Measurements from ENCODE around the gene OR2T27.
"Not testable (repeated sequence)": the region's sequence is repeated elsewhere in the genome, so short reads cannot be mapped to it uniquely, and the experiment has no call there.

Gene OR2T27, protein sequence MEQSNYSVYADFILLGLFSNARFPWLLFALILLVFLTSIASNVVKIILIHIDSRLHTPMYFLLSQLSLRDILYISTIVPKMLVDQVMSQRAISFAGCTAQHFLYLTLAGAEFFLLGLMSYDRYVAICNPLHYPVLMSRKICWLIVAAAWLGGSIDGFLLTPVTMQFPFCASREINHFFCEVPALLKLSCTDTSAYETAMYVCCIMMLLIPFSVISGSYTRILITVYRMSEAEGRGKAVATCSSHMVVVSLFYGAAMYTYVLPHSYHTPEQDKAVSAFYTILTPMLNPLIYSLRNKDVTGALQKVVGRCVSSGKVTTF

DNA sequence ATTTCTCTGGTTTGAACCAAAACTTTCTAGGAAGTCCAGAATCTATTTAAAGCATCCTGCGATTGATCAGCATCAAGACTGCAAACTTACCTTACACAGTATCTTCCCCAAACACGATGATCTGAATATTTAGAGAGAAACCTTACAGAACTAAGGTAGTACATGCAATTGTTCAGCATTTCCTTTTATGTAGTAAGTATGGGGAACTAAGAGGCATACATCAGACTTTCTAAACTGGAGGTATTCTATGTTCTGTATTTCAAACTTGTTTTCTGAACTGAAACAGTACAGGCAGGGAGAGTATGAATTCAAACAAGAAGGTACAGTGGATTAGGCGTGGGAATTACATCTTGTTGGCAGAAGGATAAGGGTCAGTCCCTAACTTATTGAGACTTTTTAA, at the start of gene OR2T27:
Gene OR2T27 (minus strand): TSS at position 175 of the 400 bp plus-strand sequence. CDS start 4,644 bp downstream, outside the sequence.
- not testable (repeated sequence) for DNase-seq

DNA sequence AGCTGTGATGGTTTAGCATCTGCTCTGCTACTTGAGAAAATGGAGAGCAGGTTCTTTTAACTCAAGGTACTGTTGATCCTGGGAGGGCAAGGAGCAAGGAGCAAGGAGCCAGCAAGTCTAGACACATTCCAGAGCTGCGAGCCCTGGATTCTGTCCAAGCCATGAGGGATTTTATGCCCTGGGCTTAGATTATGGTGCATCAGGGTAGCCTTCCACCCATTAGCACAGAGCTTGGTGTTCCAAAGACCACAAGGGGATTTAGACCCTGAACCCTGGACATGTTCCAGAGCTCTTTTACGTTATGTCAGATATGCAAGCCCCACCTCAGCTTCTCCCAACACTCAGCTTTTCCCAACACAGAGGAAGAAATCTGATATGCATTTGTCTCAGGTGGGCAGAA, 49.3 kb upstream of the OR2T27 start:
- no peak for DNase-seq

DNA sequence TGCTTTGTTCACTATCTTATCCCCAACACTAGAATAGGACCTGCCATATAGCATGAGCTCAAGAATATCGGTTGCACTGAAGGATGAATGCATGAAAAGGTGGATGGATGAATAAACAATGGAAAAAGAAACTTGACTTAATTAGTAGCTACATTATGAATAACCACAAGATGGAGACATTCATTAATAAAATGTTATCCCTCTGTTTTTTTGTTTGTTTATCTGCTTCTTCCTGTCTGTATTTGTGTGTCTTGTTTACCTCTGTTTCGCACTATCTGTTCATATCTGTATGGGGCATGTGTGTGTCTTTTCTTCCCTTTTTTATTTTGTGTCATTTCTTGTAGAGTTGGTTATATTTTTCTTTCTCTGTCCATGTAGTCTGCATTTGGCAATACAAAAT, 48.3 kb upstream of the OR2T27 start:
- DNase-seq = no peak

DNA sequence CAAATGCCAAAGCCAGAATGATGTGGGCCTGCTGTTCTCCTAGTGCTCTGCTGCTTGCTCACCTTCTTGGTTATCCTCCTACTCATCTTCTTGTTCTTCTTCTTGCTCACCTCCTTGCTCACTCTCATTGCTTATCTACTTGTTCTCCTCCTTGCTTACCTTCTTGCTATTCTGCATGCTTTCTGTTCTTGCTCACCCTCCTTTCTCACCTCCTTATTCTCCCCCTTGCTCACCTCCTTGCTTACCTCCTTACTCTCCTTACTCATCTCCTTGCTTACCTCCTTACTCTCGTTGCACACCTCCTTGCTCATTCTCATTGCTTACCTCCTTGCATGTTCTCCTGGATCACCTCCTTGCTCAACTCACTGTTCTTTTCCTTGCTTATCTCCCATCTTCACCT, 47.4 kb upstream of the OR2T27 start, which contains the start of gene OR14I1:
Gene OR14I1 (minus strand): TSS at position 53 of the 400 bp plus-strand sequence.
- DNase-seq = no peak

DNA sequence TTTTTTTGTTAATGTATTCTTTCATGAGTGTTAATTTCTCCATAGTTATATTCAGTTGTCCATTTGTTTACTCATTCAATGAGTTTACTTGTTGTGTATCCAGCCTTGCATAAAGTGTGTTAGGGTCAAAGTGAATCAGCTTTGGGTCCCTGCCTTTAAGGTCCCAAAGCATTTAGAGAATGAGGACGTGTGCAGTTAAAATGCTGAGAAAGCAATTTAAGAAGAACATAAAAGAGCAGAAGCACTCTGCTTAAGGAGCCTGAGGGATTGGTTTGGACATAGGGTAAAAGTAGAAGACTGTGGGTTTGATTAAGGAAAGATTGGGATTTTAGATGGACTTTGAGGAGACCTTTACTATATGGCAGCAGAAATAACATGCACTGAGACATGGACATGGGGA, 43.8 kb upstream of the OR2T27 start:
- no peak for DNase-seq

DNA sequence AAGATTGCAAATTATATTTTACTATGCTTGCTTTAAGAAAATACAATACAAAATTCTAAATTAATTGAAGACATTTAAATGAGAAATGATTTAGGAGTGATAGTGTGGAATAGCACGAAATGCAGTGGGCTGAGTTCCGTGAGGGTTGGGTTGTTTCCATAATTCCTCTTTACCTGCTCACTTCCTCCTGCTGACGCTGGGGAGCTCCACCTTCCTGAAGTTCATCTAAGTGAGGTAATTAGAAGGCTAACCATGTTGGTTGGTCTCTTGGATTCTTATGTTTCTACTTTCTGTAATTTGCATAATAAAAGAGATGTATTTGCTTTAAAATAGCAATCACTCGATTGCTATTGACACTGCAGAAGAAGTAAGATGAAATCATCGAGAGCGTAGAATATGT, 42.6 kb upstream of the OR2T27 start:
- no peak for DNase-seq

DNA sequence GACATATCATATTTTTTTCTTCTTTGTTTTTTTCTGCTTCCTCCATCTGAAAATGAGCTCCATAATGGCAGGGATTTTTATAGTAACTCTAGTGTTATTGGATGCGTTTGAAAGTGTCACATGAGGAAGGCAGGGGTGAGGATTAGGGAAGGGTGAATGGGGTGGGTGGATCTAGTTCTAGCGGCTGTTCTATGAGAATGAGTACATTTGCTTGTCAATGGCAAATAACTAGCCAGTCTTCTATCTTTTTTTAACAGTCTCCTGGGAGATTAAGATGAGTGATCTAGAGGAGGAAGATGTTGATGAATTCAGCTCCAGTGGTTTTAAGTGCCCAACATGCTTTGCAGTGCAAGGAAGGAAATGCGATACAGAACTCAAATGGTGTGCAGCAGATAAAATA, 41.4 kb upstream of the OR2T27 start:
- no peak for DNase-seq

DNA sequence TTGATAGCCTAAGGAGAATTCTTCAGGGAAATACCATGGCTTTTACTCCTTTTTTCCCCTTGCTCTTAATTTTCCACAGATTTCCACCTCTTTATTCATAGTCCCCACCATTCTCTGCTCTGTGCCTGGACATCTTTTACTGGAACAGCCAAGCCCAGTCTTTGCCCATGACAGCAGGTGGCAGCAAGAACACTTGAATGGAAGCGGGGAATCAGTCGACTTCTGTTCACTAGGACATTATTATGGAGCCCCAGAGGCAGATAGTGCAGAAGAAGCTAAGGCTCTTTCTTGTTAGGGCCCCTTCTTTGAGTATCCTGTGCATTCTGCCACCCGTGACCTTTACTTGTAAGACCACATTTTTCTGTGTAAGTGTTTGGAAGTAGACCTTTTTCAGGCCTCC, 40.9 kb upstream of the OR2T27 start:
- no peak for DNase-seq

DNA sequence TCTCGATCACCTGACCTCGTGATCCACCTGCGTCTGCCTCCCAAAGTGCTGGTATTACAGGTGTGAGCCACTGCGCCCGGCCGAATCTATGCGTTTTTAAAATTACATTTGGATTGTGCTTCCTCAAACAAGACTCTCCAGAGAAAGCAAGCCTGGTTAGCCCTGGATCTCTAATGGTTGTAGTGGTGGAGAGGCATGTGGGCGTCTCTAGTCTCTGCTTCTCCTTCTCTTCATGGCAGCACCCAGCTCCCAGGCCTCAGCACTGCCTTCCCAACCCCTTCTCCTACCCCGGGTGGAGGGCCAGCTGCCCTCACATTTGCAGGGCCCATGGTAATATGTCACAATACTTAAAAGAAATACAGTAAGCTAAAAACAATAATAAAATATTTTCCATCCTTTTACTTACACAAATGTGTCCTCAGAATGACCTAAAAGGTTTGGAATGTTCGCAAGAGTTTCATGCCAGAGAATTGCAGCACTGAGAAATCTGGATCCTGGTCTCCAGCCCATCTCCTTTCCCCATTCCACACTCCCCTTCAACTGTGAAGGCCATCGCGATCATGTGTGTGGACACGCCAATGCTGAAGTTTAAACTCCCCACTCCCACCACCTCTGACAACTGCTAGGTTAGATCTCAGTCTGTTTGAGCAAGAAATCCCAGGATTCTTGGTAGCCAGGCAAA, 40.3 kb upstream of the OR2T27 start:
- no peak for DNase-seq

DNA sequence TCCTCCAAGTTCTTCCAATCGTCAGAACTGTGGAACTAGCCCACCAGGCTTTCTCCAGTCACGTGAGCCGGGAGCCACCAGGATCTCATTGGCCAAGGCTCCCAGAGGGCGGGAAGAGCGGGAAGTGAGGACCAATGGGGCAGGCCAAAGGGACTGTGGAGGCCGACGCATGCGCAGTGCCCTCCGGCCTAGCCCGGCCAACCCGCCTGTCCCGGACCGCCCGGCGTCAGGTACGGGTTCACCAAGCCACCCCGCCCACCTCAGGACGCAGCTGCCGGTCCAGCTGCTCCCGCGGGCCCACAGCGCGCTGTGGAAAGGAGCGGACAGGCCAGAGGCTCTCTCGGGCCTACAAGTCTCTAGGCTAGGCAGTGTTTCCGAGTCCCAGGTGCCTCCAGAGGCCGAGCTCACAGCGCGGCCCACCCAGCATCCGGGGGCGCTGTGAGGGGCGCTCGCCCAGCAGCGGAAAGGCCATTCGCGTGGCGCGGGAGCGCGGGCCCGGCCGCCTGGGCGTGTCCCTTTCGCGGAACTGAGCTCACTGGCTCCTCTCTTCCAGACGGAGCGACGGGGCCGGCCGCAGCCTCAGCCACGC, 36.3 kb upstream of the OR2T27 start:
- DNase-seq = no peak

DNA sequence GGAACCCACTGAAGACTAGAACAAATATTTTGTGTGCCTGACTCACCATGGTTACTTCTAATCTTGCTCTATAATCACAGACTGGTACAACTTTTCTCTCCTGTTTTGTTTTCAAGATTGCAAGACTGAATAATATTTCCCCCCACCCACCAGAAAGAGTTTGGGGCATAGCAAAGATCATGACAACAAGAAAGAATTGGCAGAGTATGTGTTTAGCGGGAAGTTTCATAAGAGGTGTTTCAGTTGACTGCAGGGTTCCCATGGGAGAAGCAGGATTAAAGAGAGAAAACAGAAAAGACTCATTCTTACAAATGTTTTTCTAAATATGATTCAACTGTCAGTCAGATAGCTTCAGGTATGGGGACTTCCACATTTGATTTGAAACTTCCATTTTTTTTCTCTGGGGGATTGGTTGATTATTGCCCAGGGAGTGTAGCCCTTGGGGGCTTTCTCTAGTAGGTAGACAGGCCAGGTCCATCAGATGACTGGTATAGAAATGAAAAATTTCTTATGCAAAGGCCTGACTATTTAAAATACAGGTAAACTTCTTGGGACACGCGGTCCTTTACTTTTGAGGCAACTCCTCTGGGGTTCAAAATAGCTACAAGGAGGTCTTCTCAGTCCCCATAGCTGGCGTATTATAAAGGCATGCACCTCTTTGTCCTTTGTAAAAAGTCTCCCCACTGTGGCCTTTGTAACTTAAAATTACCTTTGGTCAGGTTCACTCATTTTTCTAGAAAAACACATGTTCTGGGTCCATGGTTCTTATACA, 33.4 kb upstream of the OR2T27 start:
- no peak for DNase-seq

DNA sequence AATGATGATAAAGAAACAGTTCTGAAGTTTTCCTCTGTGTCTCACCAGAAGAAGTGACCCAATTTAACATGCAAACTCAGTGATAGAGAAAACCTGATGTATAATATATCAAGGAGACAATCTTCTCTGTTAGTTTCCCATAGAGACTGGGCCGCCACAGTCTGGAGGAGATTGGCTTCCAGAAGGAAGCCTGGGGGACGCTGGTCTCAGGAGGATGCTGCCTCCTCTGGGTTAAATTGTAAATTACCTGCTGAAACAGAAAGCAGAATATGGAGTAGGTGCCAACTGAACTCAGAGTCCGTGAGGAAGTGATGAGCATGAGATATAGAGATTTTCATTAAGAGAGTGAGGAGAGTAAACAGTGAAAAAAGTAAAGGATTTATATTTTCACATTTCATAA, 31.5 kb upstream of the OR2T27 start:
- DNase-seq = peak; percentile 33

DNA sequence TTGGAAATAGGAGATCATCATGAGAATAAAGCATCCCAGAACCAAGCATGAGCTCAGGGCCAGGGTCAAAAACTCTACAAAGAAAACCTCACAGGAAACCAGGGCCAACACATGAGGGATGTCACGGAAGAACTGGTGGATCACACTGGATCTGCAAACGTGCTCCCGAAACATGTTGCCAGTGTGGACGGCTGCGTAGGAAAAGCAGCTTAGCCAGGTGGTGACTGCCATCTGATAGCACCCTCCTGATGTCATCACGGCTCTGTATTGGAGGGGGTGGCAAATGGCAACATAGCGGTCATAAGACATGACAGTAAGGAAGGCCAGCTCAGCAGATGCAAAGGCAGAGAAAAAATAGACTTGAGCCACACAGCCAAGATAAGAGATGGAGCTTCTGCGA, 26.3 kb upstream of the OR2T27 start:
- DNase-seq = no peak

DNA sequence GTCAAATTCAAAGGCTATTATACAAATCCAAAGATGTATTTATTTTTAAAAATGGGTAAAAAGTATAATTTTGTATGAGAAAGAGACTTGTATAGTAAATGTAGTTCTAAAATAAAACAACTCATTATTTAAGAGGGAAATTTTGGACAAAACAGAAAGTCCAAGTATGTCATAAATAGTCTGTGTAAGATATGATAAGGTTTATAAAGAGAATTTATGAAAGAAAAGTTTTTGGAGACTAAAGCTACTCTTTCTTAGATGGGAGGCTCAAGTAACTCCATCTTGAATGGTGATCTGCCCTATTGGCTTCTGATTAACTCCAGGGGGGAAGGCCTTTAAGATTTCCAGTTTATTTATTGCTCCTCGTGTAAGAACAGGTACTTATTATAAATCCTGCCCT, 14.7 kb upstream of the OR2T27 start:
- no peak for DNase-seq

DNA sequence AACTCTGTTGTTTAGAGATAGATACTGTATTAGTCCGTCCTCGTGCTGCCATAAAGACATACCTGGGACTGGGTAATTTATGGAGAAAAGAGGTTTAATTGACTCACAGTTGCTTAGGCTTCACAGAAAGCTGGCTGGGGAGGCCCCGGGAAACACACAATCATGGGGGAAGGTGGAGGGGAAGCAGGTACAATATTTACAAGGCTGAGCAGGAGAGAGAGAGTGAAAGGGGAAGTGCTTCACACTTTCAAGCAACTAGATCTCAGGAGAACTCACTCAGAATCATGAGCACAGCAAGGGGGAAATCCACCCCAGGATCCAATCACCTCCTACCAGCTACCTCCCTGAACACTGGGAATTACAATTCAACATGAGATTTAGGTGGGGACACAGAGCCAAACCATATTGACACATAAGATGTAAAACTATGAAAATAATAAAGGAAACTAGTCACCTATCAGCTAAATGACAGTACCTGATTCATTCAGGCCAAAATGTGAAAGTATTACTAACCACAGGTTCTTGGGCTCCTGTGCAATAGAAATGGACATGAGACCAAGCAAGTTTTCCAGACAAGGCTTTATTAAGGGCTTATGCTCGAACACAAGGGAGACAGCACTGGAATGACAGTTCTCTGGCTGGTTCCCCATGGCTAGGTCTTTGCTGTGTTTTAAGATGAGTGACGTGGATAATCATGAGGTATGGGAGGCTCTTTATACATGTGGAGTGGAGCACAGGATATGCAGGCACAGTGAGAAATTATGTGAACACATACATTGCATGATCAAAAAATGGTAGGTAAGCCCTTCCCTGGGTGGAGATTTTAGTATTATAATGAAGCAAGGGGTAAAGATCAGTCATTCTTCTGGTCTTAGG, 8.4 kb upstream of the OR2T27 start:
- DNase-seq = not testable (repeated sequence)

DNA sequence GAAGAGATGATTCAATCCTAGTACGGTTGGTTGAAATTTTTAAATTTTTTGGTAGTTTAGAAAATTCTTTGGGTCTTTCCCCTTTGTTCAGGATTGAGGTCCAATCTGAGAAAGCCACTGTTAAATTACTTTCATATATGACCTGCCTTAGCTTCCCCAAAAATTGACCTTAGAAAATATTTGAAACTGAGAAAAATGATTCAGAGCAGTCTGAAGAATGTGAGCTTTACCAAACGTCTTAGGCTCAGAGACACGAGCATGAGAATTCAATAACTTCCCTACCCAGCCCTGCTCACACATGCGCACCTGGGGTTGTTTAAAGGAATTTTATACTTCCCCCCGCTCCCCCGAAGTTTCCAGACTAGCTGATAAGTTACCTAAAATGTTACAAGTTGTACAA, 1.5 kb upstream of the OR2T27 start:
- DNase-seq = not testable (repeated sequence)

DNA sequence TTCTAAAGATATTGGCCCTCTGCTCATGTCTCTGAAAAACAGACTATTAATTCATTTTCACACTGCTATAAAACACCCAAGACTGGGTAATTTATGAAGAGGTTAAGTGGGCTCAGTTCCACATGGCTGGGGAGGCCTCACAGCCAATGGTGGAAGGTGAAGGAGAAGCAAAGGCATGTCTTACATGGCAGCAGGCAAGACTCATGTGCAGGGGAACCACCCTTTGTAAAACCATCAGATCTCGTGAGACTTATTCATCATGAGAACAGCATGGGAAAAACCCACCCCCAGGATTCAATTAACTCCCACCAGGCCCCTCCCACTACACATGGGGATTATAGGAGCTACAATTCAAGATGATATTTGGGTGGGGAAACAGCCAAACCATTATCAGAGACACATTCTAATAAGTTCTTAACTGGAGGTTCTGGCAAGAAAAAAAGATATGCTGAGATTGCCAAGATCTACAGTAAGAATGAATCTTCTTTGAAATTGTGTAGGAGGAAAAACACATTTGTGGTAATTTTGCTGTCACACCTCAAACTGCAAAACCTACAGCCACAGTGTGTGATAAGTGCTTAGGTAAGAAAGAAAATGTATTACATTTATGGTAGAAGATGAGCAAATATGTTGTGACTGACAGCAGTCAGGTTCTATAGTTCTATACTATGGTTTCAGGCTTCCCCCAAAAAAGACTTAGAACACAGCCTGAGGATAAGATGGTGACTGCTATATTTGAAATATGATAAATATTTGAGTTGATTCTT, 6.4 kb downstream of the OR2T27 start:
- DNase-seq = not testable (repeated sequence)

DNA sequence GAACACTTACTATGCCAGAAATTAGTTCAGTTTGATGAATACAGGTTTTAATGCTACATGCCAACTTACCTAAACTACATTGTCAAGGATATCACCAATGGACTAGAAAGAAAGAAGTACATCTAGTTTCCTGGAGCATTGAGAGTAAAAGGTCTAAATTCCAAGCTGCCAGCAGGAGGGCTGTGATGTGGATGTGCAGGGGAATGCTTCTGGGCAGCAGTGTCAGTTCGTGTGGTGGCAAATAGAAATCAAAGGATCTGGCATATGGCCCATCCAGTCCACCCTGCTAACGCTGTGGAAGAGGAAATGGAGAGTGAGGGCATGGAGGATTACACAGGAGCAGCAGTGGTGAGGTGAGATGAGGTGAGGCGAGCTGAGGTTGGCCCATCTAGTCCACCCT, 10.2 kb downstream of the OR2T27 start, which contains the start of gene OR2T35:
Gene OR2T35 (minus strand): TSS at position 101 of the 400 bp plus-strand sequence. CDS start 6,020 bp downstream, outside the sequence.
- not testable (repeated sequence) for DNase-seq

DNA sequence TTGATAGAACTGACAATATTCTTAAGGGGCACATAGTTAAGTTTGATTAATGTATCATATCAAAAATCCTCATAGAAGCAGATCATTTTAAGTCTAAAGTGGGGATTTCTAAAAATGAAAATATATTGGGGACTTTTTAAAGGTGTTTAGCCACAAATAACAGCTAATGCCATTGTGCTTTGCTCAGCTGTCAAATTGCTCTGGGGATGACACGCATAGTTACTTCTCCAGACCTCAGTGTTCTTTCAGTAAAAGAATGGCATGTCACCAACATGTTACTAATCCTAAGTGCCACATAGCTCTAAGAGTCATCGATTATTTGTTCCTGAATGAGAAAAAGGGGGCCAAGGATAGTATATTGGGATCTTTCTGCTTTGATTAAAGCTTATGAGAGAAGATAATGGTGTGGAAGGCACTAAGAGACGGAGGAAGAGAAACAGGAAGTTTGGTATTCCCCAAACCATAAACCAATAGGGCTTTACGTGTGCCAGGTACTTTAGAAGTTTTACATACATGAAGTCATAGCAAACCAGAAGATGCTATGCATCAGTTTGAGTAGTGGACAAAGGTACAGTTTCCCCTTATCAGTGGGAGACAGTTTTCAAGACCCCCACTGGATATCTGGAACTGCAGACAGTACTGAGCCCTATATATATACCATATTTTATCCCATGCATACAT, 12.2 kb downstream of the OR2T27 start:
- not testable (repeated sequence) for DNase-seq

DNA sequence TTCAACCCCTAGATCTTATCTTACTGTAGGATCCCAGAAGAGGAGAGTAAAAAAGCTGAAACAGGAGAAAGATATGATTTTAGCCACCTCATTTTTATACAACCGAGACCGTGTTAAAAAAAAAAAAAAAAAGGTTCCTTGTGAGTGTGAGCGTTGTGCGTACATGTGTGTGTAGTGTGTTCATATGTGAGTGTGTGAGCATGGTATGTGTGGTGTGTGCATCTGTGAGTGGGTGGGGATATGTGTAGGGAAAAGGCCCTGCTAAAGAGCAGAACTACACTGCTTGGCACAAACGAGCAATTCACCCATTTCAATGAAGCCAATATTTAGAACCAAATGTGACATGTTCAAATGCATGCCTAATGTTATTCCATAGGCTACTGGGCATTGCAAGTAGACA, 13.7 kb downstream of the OR2T27 start:
- not testable (repeated sequence) for DNase-seq

DNA sequence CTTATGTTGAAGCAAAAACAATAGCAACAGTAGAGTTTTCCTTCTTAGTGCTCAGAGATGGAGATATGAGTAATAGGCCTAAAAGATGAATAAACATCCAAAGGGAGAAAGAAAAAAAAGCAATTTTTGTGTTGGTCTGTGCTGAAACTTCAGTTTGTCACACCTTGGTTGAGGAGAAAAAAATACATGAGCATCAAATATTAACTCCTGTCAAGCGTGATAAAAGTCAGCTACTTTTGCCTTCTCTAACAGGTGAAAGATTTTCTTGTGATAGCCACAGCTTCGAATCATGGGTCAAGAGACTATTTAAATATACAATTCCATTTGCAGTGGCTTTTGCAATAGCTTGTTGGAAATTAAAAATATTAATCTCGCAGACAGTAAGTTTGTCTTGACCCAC, 14.4 kb downstream of the OR2T27 start:
- DNase-seq = not testable (repeated sequence)
